HK-2 (cell line): ENCODE results near the gene VWC2L.

ENCODE experiments used
- DNase-seq: peaks from one replicate; pipeline ENCODE4 v3.0.0-alpha.2; 2018; ENCODE audit not compliant: unreplicated experiment

Gene VWC2L

DNA sequence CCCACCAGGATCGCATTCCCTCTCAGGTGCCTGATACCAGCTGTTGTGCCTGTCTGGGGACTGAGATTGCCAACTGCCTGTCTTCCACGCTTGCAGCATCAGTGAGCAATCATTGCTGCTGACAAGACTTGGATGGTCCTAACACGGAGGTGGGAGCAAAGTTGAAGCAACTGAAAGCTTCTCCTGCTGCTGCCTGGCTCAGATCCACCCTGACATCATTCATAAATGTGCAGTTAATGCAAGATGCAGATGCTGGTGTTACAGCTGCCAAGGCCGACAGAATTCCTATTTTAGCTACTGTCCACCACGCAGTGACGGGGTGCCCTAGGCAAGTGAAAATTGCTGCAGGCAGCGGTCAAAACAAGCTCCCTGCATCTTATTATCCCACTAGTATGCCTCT lies 131.4 kb downstream of the VWC2L start:
- no peak for DNase-seq

DNA sequence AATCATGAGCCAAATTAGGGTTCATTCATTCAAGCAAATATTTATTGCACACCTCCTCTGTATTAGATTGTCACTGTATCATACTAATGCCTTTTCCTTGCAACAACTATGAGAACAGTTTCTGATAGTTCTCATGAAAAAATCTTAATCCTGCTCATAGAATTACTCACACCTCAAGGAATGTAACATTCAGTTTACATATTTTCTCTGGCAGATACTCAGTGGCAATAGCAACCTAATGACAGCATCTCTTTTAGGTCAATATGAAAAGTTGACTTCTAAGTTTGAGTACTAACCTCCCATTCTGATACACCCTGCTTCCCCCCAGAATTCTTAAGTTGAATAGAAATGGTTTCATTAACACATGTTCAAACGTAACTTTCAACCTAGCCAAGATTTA lies 132.0 kb downstream of the VWC2L start:
- DNase-seq, result no peak

DNA sequence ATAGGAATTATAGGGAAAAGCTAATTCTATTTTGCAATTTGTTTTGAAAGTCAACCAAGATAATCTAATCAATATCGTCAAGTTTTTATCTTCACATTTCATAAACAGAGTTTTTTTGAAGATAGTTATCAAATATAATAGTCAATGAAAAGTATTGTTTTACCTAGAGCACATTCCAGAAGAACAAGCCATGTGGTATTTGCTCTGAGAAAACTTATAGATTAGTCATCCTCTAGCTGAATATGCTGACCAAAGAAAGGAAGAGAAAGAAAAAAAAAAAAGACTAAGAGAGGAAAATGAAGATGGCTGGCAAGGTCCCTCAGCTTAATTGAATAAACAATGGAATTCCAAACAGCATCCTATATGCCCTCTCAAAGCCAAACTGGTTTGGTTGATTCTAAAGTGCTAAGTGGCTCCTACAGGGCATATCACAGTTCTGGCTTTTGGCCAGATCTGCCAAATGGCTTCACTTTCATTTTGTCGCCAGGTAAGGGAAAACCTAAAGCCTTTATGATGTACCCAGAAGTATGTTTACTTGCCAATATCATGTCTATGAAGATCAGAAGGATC lies 132.6 kb downstream of the VWC2L start:
- DNase-seq, result peak; percentile 3

DNA sequence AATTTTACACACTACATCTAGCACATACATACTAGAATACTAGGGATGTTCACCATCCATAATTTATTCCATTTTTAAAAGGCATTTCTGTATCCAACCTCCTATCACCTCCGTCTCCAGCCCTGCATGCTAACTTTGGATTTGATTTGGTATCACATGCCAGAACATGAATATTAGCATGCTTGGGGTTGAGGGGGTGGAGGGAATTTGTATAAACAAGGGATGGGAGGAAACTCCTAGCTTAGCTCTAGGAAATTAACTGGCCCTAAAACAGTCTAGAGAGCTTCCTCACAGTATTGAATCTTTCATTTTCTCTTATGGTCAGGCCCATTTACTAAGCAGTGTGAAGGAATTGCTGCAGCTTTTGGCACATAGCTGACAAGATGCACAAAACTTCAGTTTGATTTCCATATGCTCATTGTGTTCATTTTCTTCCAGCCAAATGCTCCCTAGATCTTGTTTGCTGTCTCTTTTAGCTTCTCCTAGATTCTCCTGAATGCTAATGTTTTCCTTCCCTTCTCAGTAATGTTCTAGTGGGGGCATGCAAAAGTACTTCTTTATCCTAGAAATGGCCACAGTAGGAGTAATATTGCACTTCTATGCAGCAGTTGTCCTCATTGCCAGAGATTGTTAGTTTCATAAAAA lies 135.2 kb downstream of the VWC2L start:
- DNase-seq, result no peak

DNA sequence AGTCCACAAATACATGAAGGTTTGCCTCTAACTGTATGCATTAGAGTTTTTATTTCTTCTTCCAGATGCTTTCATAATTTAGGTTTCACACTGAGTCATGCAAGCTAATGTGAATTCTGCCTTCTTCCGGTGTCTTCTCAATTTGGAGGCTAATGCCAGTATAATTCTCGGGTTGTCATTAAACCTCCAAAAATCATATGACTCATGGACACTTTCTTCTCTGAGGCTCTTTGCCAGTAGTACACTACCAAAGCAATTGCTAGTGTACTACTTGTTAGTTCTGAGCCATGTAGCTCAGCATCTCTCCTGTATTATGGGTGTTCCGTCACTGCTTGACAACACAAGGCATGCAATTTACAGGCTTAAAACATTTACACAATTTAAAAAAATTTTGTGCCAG lies 137.1 kb downstream of the VWC2L start:
- DNase-seq, result no peak

DNA sequence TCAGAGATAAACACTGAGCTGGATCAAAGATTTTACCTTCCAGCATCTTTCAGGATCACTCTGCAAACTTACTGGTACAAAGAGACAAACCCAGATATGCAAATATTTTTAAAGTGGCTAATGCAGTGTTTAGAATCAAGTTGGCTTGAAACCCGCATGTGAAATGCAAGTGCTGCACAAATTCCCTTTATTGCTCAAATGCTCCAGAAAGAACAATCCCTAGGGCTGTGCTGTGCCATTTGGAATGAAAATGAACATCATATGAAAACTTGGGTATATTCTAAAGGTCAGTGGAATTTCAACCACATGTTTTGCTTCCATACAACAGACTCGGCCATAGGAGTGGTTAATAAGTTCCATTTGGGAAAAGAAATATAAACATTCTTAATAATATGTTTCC lies 139.1 kb downstream of the VWC2L start:
- no peak for DNase-seq

DNA sequence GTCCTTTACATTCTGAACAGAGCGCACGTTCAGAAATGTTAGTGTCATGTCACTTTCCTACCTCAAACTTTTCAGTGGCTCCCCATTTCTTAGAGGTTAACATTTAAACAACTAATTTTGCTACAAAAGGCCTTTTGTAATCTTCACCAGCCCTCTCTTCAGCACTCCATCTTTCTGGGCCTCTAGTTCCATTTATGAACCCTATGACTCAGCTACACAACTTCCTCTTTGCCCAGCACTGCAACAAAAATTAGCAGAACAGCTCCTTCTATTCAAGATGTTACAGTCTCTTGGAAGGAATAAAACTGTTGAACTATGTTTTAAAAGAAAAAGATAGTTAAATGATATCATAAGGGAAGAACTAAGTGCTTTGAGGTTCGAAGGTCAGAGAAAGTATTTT lies 139.9 kb downstream of the VWC2L start:
- DNase-seq, result no peak

DNA sequence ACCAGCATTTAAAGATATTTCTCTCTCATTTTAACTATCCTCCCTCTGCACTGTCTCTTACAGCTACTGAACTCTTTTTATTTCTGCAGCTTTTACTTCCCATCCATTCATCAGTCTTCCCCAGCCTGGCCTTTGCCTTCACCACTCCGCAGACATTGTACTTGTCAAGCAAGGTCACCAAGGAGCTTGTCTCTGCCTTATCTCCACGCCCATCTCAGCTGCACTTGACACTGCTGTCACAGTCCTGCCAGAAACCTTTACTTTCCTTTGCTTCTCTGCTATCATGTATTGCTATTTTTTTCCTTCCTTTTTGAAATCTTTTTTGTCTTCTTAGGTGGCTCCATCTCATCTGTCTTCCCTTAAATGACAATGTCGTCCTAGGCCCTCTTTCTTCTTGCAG lies 147.0 kb downstream of the VWC2L start:
- no peak for DNase-seq

DNA sequence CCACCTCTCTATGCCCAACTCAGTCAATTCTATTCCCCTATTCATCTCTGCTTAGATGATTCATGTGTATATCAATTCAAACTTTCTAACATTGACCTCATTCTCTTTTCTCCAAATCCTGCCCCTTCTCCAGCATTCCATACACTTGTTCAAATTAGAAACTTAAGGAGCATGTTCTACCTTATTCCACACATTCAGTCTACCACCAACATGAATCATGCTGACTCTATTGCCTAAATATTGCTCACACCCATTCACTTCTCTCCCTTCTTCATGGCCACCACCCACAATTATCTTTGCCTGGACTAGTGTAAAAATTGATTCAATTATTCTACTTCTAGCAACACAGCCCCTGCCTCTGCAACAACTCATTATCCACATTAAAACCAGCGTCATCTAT lies 147.5 kb downstream of the VWC2L start:
- no peak for DNase-seq

DNA sequence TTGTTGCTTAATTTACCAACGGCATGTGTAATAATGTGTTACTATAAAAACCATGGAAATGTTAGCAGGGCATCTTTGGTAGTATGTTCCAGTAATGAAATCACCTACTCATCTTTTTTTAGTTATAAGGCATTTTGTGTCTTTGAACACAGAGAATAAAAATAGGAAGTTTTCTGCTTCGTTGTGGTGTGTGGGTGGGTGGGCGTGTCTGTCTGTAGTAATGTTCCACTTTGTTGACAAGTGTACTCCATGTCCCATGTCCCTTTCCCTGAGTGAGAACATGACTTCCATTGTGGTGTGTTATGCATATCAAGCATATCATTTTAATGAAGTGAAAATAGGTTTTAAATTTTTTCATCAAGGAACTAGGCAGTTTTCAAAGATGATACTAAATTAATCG lies 149.3 kb downstream of the VWC2L start:
- no peak for DNase-seq

DNA sequence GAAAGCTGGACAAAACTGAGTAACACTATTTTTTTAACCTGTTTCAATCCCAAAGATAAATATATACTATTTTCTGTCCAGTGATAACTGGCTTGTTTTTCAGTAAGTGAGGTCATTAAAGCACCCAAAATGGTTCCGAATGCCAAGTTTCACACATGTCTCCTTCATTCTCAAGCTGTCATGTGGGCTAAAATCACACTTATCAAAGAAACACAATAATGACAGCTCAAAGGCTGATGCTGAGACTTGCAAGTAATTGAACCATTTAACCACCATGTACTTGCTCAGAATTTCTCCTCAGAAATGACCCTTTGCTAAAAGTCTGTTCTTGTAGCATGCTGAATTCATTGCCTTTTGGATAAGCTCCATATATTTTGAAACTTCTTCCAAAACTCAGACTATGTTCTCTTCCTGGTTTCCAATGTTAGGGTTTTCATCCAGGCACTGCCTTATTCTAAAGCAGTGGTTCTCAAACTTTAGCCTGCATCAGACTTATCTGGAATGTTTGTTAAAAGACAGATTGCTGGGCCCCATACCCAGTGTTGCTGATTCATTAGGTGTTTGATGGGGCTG lies 149.8 kb downstream of the VWC2L start:
- DNase-seq, result no peak

DNA sequence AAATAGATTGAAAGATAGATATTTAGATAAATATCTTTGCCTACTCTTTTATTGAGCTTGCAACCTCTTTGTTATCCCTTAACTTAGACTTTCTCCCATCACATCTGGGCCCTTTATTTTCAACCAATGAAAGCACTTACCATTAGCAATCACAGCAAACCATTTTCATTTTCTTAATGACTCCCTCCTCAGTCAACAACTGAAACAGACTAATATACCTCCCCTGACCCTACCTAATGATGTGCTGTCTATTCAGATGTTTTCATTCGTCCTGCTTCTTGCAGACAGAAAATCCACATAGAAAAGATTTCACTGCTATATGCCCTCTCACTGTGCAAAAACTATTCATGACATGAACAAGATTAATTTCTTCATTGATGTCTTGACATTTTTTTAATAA lies 154.4 kb downstream of the VWC2L start:
- no peak for DNase-seq

DNA sequence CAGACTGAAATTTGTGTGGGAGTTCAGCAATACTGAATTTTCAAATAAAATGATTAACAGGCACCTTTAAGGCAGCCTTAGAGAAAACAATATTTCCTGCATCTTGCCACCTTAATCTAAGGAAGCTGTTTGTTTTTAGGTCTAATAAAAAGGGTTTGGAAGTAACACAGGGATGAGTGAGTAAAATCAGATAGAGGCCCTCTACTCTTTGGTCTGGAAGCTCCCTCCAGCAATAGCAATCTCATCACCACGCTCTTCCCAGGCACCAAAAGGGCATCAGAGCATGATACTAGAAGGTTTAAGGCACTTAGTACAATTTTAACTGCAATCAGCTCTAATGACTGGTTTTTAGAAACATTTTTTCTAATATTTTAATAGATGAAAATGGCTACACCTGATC lies 155.6 kb downstream of the VWC2L start:
- no peak for DNase-seq

DNA sequence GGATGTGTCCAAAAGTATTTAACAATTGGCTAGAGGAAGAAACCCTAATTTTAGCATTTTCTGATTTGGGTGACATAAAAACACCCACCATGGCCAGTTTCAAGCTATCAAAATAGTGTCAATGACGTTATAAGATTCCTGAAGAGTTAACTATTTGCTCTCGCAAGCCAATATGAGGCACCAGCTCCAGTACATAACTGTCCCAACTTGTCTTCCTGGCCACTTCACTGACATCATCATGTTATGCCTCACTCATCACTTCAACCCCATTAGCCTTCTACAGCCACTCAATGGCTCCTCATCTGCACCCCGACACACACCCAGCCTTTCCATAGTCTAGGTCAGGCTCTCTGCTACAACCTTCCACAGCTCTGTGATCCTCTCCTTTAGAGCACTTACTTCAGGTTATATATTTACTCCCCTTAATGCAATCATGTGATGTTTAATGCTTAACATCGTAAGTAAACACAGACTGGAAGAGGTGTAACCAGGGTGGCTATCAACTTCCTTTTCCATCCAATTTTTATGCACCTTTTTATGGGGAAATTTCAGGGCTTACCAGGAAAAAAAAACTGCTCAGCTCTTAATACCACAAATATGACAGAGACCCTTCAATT lies 158.7 kb downstream of the VWC2L start:
- no peak for DNase-seq

DNA sequence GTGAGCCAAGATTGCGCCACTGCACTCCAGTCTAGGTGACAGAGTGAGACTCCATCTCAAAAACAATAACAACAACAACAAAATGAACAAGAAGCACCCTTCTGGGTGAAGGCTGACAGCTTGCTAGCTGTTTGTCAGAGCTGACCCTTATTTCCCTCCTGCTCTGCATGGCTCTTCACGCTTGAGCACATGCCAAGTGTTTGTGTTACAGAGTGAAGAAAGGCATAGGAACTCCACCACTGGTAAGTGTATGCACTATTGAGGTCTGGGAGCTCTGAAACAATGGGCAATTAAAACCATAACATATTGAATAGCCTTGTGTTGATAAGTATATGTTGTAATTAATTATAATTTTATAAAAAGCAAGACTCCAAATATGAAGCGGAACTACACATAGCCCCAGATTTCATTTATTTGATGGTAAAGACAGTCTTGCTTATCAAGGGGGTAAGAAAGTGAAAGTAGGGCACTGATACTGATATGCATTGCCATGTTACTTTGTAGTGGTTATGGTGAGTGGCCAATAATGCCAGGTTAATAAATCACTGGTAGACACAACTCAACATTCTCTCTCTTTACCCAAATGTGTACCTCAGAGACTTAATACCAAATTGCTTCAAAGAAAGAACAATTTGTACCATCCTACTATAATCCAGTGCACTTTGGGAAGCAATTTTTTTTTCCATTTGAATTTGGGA lies 163.4 kb downstream of the VWC2L start:
- DNase-seq, result no peak

DNA sequence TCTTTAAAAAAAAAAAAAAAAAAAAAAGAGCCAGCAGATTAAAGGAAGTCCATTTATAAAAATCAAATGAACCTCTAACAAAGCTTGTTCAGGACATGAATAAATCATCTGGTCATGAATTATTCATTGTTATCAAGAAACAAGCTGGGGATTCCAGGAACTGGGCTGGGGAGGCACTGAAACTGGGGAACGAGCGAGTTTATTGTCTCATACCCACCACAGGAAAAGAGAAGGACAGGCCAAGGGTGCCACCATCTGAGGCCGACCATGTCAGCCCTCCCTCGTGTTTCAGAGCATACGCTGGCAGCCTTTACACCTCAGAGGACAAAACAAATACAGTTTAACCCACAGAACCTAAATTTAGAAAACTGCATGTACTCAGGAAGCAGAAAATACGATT lies 164.2 kb downstream of the VWC2L start:
- DNase-seq, result no peak

DNA sequence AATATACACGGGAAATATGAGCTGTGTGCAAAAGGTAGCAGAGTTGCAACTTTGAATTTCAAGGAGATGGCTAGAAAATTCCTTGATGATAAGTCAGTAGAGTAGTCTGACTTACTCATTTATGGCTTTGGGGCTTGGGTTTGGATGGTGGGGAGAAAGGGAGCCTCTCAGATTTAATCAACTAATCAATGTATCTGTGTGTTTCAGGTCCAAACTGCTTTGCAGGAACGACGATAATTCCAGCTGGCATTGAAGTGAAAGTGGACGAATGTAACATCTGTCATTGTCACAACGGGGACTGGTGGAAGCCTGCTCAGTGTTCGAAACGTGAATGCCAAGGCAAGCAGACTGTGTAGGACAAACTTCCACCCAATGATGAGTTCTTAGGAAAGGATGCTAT lies 164.6 kb downstream of the VWC2L start:
- no peak for DNase-seq

DNA sequence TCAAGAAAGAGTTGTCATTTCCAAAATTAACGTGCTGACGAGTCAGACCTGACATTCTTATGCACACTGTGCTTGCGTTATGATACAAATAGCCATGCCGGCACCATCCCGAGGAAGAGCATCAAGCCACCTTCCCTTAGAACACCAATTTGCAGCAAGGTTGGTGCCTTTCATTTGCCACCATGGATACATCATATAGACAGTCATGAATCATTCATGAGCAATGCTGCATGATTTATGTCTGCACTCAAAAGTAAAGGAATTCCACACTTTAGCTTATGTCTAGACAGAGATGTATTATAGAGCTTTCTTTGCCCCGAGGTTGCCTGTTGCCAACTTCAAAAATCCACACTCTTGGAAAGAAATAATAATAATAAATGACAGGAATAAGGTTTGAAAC lies 166.9 kb downstream of the VWC2L start:
- no peak for DNase-seq

DNA sequence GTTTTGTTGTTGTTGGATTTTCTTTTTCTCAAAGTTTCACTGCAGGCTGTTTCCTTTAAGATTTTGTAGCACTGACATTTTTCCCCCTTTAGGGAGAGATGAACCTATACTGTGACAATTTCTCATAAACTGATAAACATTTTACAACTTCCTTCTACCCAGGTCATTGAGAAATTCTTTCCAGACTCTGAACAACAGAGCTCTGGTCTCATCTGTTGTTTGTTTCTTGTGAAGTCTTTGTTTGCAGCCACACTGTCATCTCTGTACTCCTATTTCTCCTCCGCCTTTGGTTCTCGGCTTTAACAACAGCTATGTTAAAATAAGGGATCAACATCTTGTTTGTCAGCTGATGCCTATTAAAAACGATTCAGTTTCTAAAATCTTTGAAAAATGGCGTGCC lies 167.6 kb downstream of the VWC2L start:
- no peak for DNase-seq

DNA sequence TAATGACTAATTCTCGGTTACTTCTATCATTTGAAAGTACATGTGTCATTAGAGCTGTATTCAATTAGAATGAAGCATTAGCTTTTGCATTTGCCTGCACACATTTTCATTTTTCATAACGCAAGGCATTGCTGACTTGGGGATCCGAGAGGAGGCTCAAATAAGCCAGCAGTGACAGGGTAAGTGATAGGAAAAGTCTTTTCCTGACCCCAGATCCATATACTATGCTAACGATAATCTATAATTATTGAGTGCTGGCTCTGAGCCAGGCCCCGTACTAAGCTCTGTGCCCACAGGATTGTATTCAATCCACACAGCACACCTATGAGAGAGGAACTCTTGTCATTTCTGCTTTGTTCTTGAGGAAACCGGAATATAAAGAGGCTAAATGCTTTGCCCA lies 168.2 kb downstream of the VWC2L start:
- no peak for DNase-seq

DNA sequence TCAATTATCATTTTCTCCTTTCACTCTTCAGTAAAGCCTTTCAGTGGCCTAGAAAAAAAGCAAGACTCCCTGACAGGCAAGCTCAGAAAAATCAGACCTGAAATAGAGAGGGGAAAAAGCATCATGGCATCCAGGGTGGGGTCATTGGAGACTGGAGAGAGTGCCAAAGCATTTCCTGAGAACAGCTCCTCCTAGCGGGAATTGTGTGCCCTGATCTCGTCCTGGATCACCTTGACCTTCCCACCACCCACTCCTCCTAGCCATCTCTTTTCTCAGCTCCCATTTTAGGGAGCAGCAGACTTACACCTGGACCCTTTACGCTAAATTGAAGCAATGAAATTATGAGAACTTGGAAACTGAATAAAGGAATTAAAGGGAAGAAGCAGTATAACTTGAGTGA lies 176.6 kb downstream of the VWC2L start:
- DNase-seq, result no peak

DNA sequence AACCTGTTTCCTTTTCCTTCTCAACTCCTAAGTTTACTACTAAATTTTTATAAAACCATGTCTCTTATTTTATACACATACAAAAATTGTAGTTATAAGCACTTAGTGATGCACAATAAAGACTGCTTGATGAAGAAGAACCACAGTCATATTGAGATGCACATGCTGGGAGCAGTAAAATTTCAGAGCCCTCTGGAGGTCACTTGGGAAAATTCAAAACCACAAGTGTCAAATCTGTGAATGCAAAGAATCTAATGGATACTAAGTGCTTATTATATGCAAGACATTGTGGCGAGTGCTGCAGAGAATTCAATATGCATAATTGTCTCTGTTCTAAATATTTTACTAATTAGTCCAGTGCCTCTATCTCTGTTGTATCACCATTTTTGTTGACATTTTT lies 180.5 kb downstream of the VWC2L start:
- no peak for DNase-seq

DNA sequence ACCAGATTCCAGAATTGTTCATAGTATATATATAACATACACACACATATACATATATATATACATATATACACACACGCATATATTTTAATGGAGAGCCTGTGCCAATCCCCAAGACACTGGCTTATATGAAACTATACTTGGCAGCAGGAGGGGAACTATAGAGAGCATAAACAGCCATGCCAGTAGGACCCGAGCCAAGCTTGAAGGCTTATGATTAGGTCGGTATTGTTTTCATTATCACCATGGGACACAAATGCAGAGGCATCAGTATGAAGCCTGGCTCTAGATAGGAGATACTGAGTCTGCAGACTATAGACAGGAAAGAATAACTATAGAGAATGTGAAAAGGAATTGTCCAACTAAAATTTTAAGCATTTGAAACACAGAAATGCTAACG lies 181.2 kb downstream of the VWC2L start:
- no peak for DNase-seq
